Stimulated activated CD4-positive, alpha-beta T cell treated with anti-CD3 and anti-CD28 coated beads, Interleukin-1b, Interleukin-23, amount 100 ng/mL, for 24 hours (primary cell): ENCODE results near the gene FGF18.

Experiments used
- DNase-seq, 4 experiments: peaks; one replicate each; pipeline ENCODE4 v3.0.0-alpha.2; 2020; ENCODE audit warnings: low read depth in 4 of 4, low spot score in 1 of 4

Gene FGF18

DNA sequence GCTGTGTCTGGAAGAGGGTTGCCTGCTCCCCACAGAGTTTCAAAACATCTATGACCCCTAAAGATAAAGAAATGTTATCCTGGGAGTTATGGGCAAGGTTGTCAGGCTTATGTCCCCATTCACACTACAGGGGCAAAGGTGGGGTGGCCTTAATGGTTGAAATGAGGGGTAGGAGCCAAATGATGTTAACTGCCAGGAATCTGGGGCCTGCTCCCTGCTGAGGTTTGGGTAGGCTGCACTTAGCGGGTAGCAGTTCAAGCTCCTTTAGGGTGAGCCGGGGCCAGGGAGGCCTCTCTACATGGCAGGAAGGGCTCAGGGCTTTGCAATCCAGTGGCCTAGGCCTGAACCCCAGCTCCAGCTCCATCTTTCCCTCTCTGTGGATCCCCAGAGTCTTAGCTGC is 3.0 kb downstream of the FGF18 start:
- DNase-seq = no peak

DNA sequence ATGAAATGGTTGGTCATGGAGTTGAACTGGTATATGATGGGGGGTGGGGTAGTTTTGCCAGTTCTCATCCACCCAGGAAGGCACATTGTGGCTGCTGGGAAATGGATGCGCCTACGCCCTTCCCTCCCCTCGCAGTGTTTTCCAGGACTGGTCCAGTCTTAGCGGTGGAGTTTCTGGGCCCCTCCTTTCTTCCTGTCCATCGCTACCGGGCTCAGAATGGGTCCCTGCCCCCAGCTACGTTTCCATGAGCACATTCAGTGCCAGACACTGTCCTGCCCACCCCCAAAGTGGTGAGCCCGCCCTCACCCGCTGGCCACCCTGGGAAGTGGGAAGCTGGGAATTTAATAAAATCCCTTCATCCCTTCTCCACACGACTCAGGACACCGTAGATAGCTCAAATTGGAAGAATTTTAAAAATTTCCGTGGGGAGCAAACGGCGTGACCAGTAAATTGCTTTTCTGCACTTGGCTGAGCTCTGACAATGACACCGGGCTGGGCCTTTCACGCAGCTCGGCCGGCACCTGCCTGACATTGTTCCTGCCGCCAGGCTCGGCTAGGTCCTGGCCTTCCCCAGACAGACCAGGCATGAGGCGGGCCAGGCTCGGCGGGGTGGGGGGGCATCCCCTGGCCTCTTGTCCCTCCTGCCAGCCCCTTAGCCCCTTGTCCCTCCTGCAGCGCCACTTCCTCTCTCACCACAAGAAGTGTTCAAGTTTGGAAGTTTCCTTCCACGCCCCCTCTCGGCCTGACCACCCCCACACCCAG is 3.6 kb downstream of the FGF18 start:
- DNase-seq = no peak

DNA sequence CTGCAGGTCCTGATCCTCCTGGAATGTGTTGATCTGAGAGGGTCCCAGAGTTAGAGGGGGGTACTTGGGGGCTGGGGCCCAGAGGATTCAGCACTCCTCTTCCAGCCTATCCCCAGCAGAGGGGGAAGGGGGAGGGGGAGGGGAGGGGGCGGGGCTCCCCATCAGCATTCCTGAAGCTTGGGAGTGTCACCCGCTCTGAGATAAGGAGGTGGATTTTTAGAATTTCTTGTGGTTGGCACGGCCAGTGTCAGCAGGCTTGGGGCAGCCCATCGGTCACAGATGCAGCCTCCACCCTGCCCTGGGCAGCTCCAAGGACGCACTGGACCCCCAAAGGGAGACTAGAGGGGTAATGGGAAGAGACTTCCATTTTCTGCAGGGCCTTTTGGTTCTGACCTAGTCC is 5.3 kb downstream of the FGF18 start:
- DNase-seq = no peak

DNA sequence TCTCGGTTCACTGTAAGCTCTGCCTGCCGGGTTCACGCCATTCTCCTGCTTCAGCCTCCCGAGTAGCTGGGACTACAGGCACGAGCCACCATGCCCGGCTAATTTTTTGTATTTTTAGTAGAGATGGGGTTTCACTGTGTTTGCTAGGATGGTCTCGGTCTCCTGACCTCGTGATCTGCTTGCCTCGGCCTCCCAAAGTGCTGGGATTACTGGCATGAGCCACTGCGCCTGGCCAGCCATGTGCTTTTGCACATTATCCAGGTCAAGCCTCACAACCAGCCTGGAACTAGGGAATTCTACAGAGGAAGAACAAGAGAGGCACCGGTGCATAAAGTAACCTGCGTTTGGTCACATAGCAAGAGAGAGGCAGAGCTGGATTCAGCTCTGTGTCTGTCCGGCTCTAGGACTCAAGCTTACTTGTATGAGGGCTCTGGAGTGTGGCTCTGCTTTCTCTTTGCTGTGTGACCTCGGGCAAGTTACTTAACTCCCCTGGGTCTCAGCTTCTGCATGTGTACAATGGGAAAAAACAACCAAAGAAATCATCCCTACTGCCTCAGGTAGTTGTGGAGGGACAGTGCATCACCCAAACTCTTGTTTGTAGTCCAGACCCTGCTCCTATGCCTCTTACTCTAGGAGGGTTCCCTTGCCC is 6.3 kb downstream of the FGF18 start:
- DNase-seq = no peak

DNA sequence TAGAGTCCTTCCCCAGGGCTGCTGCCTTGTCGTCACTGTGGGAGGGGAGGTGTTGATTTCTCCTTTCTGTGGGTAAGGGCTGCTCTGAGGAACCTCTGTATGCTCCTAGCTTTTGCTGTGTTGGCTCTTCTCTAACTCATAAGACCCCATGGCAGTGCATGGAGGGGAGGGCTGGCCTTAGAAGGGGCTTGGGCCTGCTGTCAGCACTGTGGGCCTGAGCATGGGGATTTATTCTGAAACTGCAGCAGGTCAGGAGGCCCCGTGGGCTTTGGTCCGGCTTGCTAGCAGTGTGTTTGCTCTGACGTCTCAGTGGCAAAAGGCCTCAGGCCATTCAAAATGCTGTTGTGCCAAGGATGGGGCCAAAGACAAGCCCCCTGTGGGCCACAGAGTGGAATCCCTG is 6.8 kb downstream of the FGF18 start:
- no peak for DNase-seq

DNA sequence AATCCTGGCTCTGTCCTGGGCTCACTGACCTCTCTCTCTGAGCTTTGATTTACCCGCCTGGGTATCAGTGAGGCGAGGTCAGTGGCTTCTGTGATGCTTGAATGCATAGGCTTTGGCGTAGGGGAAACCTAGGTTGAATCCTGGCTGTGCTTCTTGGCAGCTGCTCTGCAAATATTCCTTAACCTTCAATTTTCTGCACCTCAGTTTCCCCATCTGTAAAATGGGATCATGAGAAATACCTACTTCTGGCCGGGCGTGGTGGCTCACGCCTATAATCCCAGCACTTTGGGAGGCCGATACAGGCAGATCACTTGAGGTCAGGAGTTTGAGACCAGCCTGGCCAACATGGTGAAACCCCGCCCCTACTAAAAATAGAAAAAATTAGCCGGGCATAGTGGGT is 7.2 kb downstream of the FGF18 start:
- no peak for DNase-seq

DNA sequence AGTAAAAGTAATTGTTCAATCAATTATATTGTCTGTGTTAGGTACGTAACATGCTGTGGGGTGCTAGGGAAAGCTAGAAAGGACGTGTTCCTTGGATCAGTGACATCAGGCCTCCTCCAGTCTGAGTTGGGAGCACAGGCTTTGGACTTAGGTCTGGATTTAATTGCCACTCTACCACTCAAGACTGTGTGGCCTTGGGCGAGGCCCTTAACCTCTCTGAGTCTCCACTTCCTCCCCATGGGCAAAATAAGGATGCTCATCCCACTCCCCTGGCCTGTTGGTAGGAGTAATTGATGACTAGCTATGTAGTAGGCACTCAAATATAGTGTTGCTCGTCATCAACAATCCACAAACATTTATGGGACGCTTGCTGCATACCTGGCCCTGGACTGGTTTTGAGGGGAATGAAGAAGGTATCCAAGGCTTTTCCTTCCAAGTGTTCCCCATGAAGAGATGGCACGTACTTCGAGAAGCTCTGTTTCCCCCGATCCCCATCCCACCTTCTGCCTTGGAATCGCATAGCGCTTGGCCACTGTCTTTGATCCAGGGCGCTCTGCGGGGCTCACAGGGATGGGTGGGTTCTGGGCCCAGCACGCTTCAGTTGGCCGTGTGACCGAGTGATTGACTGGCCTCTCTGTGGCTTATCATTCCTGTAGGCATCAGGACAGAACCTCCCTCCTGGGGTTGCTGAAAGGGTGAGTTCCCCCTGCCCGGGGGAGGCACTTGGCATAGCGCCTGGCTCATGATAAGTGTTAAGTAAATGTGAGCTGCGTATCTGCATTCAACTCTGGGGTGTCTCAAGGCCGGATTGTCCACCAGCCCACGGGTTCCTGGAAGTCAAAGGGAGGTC is 8.1 kb downstream of the FGF18 start:
- no peak for DNase-seq

DNA sequence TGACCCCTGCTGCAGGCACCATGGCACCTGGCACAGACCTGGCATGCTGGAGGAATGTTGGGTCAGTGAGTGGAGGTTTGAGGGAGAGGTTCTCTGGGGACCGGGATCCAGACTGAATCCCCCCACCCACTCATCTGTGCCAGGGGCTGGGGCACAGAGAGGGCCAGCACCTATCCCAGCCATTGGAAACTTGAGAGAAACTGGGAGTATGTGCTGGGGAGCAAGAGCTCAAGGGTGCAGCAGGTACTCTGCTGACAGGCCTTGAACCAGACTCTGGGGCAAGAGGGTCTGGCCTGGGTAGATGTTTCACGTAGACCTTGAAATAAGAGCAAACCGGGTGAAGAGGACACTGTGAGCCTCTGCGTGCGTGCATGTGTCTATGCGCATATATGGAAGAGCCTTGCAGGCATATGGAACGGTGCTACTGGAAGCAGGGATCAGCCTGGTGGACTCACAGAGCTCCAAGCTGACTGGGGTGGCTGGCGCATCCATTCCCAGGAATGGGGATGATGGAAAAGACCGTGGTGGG is 8.8 kb downstream of the FGF18 start:
- no peak for DNase-seq

DNA sequence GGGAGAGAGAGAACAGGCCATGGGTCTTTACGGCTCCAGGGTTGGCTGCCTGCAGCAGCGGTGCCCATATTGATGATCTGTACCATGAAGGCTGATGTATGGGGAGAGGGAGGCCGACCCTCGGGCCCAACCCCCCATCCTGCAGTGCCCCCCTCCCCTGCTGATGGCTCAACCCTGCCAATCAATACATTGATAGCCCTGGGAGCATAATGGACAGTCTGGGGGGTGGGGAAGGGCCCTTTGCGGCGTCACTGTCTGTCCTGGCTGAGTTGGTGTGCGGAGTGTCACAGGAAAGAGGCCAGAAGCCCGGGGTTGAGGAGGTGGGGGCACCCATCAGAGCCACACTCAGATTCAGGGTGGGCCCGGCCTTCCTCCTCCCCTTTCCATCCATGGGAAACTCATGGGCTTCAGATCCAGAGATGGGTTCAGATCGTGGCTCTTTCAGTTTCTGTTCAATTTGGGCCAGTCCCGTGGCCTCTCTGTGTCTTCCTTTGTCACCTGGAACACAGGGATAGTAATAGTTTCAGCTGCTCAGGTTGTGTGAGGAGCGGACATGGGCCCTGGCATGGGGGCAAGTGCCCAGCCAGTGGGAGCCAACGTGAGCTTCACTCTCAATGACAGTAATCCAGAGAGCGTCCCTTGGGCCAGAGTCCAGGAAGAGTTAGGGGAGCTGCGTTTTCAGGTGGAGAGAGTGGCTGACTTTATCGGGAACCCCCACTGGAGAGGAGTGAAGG is 9.5 kb downstream of the FGF18 start:
- no peak for DNase-seq

DNA sequence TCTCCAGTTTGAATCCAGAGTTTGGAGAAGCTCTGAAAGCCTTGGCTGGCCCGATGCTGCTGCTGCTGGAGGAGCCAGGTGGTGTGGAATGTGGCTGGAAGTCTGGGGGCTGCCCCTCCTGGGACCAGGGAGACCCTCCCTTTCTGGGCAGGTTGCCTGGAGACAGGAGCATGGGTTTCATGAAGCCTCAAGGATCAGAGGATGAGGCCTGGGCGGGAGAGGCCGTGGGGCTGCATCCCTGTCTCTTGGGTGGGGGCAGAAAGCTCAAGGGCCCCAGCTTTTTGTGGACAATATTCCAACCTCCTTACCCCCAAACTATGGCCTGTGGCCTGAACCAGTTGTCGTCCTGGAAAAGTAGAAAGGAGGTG is 10.1 kb downstream of the FGF18 start:
- DNase-seq = no peak

DNA sequence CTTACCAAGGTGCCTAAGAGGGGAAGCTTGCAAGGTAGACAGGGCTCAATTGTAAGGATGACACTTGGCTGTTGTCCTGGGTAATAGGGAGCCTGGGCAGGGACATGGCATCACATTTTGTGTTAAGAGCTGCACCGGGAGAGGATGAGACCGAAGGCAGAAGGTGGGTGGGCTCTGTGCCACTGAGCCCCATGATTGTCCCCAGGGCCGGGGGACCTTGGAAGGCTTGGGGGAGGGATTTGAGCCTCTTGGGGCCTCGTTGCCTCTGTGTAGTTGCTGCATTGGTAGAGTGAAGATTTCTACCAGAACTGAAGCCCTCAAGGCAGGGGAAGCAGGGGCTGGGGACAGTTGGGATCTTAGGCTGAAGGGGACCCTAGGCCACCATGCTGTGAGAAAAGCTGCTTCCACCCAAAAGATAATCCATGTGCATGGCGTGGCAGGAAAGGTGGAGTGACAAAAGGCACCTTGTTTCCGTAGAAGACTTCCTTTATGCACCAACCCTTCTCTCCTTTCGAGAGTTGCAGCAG is 11.9 kb downstream of the FGF18 start:
- no peak for DNase-seq

DNA sequence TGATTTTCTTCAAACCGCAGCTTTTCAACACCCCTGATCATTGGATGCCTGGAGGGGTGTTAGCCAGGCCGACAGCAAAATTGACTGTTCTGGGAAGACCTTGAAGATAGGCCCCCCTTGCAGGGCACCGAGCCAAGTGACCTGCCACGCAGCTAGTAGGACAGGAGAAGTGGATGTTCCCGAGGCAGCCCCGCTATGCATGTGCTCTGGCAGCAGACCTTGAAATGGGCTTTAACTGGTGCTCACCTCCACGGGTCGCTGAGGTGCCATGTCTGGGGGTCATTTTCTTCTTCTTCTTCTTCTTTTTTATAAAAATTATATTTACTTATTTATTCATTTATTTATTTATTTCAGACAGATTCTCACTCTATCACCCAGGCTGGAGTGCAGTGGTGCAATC is 12.6 kb downstream of the FGF18 start:
- no peak for DNase-seq

DNA sequence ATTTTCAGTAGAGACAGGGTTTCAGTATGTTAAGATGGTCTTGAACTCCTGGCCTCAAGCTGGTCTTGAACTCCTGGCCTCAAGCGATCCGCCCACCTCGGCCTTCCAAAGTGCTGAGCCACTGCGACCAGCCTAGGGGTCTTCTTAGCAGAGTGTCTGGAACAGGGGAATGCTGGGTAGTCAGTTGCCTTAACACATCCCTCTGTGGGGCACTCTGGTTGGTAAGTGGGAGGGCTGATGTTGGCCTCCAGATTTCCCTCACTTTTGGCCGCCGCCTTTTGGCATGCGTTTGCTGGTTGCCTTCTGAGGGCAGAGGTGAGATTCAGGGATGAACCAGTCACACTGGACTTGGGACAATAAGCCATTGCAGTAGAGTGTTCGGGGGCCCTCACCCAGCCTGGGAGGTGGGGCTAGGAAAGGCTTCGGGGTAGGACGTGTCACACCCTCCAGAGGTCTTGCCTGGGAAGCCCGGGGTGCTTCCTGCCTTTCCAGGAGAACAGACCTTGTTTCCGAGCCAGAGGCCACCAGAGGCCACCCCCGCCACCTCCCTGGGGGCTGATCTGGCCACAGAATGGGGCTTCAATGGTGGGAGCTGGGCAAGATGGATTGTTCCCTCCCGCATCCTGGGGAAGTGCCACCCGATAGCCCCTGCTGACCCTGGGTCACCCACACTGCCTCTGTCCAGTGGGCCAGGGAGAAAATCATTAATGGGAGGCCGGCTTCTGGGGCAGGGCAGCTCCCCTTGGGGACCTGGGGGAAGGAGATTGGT is 13.3 kb downstream of the FGF18 start:
- DNase-seq = no peak

DNA sequence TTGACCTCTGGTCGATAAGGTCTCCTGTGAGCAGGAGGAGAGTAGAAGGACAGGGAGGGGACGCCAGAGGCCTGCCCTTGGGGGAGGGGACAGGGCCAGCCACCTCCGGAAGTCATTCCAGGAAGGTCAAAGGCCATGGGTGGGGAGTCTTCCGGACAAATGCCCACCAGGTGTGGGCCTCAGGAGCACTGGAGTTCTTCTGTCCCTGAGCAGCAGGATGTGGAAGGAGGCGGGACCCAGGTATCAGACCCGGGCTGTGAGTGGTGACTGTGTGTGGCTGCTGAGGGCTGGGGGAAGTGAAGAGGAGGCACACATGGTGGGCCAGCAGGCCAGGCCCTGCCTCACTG is 13.9 kb downstream of the FGF18 start:
- DNase-seq = no peak

DNA sequence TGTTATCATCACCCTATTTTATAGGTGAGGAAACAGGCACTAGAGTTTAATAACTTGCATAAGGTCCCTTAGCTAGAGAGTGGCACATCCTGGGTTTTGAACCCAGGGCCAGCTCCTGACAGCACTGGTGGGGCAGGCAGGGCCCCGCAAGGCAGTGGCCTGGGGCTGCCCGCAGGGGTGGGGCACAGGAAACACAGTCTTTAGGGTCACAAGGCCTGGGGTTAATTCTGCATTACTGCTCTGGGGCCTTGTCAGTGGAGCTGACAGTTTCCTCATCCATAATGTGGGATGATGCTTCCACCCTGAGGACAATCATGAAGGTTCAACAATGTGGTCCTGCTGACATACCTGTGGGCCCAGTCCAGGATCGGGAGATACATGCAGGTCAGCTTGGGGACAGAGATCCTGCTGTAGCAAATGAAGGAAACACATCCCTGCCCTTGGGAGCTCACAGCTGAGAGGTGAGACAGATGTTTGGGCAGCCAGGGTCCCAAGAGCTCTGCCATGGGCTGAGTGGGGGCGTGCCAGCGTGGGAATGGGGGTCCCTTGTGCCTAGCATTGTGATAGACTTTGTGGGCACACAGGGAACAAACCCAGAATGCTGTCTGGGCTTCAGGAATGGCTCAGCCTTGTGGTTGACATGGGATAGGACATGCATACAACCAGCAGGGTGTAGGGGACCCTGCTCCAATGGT is 14.7 kb downstream of the FGF18 start:
- no peak for DNase-seq

DNA sequence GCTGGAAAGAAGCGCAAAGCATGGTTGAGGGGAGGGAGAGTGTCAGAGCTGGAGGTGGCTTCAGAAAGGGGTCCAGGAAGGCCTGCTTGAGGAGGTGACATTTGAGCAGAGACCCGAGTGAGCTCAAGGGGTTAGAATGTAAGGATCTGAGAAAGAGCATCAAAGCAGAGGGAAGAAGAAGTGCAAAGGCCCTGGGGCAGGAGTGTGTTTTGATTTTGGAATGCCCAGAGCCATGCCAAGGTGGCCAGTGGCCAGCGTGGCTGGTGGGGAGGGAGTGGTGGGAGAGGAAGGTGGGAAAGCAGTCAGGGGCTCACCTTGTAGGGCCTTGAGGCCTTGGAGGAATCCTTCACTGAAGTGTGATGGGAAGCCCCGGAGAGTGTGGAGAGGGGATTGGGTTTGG is 15.4 kb downstream of the FGF18 start:
- DNase-seq = no peak

DNA sequence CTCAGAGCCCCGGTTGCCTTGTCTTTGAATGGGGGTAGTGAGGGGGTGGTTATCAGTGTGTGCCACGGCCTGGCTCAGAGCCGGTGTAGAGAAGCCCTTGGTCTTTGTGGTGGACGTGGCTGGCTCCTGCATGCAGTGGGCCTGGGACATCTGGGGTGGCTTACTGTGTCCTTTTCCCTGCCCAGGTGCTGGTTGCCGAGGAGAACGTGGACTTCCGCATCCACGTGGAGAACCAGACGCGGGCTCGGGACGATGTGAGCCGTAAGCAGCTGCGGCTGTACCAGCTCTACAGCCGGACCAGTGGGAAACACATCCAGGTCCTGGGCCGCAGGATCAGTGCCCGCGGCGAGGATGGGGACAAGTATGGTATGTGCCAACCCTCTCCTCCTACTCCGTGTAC is 16.5 kb downstream of the FGF18 start:
- DNase-seq = no peak

DNA sequence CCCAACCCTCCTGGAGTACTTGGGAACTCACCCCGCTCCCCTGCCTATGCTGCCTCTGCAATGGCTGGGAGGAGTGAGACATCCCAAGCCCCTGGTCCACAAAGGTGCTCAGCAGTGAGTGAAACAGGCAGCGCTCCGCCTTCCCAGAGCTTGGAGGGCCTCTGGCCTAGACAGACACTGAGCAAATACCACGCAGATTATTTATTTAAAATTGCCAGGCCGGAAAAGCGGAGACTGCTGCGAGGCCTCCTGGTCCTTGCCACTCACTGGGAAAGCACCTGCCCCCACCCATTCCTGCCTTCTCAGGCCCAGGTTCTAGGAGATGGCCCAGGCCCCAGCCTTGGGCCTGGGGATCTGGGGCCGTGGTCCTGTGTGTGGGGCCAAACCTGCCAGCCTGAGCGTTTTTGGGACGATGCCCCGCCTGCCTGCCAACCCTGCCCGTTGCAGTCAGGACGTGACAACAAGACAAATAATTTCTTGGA is 17.4 kb downstream of the FGF18 start:
- DNase-seq = no peak

DNA sequence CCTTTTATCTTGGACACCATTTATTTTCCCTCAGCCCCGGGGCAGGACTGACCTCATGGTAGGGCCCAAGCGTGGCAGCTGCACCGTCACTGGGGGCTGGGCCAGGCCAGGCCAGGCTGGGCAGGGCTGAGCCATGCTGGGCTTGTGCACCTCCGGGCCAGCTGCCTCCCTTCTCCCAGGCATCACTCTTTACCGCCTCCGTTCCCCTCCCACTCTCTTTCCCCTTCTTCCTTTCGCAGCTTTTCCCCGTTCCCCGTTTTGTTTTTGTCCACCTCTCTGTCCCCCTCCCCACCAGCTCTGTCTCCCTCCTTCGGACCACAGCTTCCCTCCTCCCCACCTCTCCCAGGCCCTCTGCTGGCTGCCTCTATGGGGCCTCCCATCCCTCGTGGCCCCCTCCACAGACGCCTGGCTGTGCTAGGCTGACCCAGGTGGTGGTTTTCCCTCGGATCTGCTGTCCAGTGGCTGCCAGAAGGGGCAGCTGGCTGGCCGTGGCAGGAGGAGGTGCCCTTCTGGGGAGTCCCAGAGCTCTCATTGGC is 17.9 kb downstream of the FGF18 start:
- DNase-seq = no peak
